Measurements from ENCODE around the gene HBE1.
A peak's percentile ranks its signal among the peaks of the same experiment; 100 is the strongest.

Gene HBE1

DNA sequence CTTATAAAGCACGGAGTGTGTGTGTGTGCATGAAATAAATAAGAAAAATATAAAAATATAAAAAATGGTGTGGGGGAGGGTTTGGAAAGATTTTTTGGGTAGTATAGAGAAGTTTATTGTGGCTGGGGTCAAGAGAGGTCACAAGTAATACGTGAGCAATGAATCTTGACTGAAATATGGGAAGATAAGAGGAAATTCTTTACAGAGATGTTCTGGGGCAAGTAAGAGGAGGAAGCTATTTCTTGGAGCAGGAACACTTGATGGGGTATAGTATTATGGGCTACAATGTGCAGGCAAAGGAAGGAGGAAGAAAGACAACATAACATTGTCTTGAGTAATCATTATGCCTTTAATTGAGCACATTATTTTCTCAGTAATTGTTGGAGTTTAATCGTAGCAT is 37.6 kb downstream of the HBE1 start:
- no peak for DNase-seq

GRCh38 chr11:5231111-5231510 is 38.6 kb downstream of the HBE1 start:
- DNase-seq: no peak

- DNase-seq: no peak
These were observed 39.5 kb downstream of the HBE1 start for GRCh38 chr11:5230266-5230665.

DNA sequence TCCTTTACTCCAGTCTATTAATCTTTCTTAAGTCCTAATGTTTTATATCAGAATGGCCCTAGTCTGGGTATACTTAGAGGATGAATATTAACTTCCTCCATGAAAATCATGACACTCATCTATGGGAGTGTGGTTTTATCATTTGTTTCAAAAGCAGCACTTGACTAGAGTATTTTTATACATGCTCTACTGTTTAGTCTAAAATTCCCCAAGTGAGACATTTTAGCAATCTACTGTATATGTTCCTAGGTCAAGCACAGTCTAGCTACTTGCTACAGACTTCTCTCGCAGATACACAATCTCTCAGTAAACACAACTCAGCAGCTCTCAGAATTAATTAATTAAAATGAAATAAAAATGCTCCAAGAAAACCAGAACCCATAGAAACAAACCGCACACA is 39.9 kb downstream of the HBE1 start:
- no peak for DNase-seq

GRCh38 chr11:5229356-5229755 is 40.4 kb downstream of the HBE1 start:
- DNase-seq: no peak

DNA sequence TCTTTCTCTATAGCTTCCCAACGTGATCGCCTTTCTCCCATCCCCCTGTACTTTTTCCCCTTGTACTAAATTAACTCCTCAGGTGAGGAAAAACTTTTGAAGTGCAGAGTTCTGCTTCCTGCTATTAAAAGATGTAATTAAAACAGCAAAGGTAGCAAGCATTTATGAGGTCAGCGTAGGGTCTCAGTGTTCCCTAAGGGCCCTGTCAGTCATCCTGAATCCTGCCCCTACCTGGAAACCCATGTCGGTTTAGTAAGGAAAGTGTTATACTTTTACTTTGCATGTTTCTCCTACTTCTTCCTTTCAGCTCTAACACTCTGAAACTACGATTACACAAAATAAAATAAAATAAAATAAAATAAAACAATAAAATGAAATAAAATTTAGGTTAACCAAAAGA is 41.6 kb downstream of the HBE1 start:
- no peak for DNase-seq

DNA sequence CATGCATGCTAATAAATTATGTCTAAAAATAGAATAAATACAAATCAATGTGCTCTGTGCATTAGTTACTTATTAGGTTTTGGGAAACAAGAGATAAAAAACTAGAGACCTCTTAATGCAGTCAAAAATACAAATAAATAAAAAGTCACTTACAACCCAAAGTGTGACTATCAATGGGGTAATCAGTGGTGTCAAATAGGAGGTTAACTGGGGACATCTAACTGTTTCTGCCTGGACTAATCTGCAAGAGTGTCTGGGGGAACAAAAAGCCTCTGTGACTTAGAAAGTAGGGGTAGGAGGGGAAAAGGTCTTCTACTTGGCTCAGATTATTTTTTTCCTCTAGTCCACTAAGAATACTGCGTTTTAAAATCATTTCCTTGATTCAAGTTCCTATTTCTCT is 42.1 kb downstream of the HBE1 start:
- DNase-seq: no peak

GRCh38 chr11:5226732-5227310 is 42.9 kb downstream of the HBE1 start, which contains the start of gene HBB:
Gene HBB, minus strand, starts transcription at chr11:5227071. Its CDS starts 50 bp downstream, at chr11:5227021.
- DNase-seq: peak; percentile 8

- no peak for DNase-seq
These were observed 44.3 kb downstream of the HBE1 start for GRCh38 chr11:5225480-5225871.

DNA sequence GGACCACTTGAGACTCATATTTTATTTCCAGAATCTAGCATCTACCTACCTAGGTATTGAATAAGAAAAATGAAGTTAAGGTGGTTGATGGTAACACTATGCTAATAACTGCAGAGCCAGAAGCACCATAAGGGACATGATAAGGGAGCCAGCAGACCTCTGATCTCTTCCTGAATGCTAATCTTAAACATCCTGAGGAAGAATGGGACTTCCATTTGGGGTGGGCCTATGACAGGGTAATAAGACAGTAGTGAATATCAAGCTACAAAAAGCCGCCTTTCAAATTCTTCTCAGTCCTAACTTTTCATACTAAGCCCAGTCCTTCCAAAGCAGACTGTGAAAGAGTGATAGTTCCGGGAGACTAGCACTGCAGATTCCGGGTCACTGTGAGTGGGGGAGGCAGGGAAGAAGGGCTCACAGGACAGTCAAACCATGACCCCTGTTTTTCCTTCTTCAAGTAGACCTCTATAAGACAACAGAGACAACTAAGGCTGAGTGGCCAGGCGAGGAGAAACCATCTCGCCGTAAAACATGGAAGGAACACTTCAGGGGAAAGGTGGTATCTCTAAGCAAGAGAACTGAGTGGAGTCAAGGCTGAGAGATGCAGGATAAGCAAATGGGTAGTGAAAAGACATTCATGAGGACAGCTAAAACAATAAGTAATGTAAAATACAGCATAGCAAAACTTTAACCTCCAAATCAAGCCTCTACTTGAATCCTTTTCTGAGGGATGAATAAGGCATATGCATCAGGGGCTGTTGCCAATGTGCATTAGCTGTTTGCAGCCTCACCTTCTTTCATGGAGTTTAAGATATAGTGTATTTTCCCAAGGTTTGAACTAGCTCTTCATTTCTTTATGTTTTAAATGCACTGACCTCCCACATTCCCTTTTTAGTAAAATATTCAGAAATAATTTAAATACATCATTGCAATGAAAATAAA is 44.9 kb downstream of the HBE1 start:
- DNase-seq: no peak

GRCh38 chr11:5223686-5224085 is 46.1 kb downstream of the HBE1 start:
- DNase-seq: no peak

DNA sequence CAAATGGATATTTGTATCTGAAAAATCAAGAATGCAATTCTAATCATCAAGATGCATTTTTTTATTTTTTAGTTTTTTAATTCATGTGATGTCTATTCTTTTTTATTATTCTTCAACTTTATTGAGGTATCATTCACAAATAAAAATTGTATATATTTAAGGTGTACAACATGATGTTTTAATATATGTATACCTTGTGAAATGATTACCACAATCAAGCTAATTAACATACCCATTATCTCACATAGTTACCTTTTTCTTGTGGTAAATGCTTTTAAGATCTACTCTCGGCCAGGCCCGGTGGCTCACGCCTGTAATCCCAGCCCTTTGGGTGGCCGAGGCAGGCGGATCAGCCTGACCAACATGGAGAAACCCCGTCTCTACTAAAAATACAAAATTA is 46.6 kb downstream of the HBE1 start:
- no peak for DNase-seq
